IMR-90 (cell line): ENCODE data around the gene DLG4. TPM values are rescaled to one million over a fixed set of nuclear protein-coding genes. Genes with fewer than 3 reads are reported as not detected.
A peak's percentile ranks its signal among the peaks of the same experiment; 100 is the strongest.

ENCODE experiments used
- ATAC-seq: fragments of 200-7000 bp; cut with Tn5 transposase; 2 replicates; pipeline ENCODE4 v1.9.1; 2020; ENCODE audit warnings: low read depth, mild to moderate bottlenecking, moderate library complexity
- BruUV-seq: library from RNA; stranded (reverse); fragments of 400-500 nt; replicated peaks from 2 replicates; lab custom pipeline; 2021; lab: Mats Ljungman, UMichigan
- CTCF ChIA-PET: fragments of 300-600 bp; formaldehyde crosslinking; extraction: SDS; loops from one replicate; lab custom pipeline; 2021; ENCODE audit warnings: antibody characterized with exemption; lab: Yijun Ruan, JAX
- POLR2A ChIA-PET: fragments of 300-600 bp; sonication (Branson Sonifier 250); formaldehyde crosslinking; loops from one replicate; lab custom pipeline; 2022; ENCODE audit warnings: antibody characterized with exemption; ENCODE audit not compliant: unreplicated experiment; lab: Charles Lee
- DNase-seq: peaks from one replicate; pipeline ENCODE4 v3.0.0; 2013
- H2AFZ ChIP-seq: replicated peaks from 2 replicates; pipeline ENCODE3; 2013; ENCODE audit warnings: low read length, mild to moderate bottlenecking; ENCODE audit not compliant: poor library complexity
- H2AK5ac ChIP-seq: 2 replicates; pipeline ENCODE4 v1.6.1; 2013; ENCODE audit warnings: low read depth, low read length, inconsistent platforms
- H2AK9ac ChIP-seq: replicated peaks from 2 replicates; pipeline ENCODE3; 2013; ENCODE audit warnings: mild to moderate bottlenecking, low read depth, low read length, moderate library complexity; ENCODE audit not compliant: poor library complexity
- H2BK120ac ChIP-seq: 2 replicates; pipeline ENCODE4 v1.6.1; 2013; ENCODE audit warnings: low read depth, low read length, inconsistent platforms
- H2BK15ac ChIP-seq: 3 replicates; pipeline ENCODE4 v1.6.1; 2013; ENCODE audit warnings: low read depth, low read length, inconsistent platforms
- H2BK20ac ChIP-seq: 2 replicates; pipeline ENCODE4 v1.6.1; 2013; ENCODE audit warnings: low read depth, mild to moderate bottlenecking, inconsistent platforms, low read length, moderate library complexity
- H2BK5ac ChIP-seq: 2 replicates; pipeline ENCODE4 v1.6.1; 2013; ENCODE audit warnings: mild to moderate bottlenecking, low read depth, low read length, inconsistent platforms; ENCODE audit not compliant: poor library complexity, severe bottlenecking
- H3K14ac ChIP-seq: replicated peaks from 2 replicates; pipeline ENCODE4 v1.6.1; 2013; ENCODE audit warnings: low read depth, low read length, inconsistent platforms
- H3K18ac ChIP-seq: 2 replicates; pipeline ENCODE4 v1.6.1; 2013; ENCODE audit warnings: low read depth, low read length, control low read depth
- H3K23ac ChIP-seq: 2 replicates; pipeline ENCODE4 v1.6.1; 2013; ENCODE audit warnings: low read depth, low read length, inconsistent platforms
- H3K27ac ChIP-seq: 2 replicates; pipeline ENCODE4 v1.5.1; 2013; ENCODE audit warnings: mild to moderate bottlenecking, control low read depth, low read length; ENCODE audit not compliant: insufficient read depth
- H3K27me3 ChIP-seq: 2 replicates; pipeline ENCODE4 v1.6.1; 2013; ENCODE audit warnings: low read length; ENCODE audit not compliant: control insufficient read depth, insufficient read depth
- H3K36me3 ChIP-seq: 2 replicates; pipeline ENCODE4 v1.6.1; 2013; ENCODE audit warnings: low read length, mixed read lengths; ENCODE audit not compliant: control insufficient read depth, insufficient read depth
- H3K4ac ChIP-seq: 2 replicates; pipeline ENCODE4 v1.6.1; 2013; ENCODE audit warnings: low read depth, low read length, inconsistent platforms
- H3K4me1 ChIP-seq: 2 replicates; pipeline ENCODE4 v1.6.1; 2013; ENCODE audit warnings: low read length, mixed read lengths; ENCODE audit not compliant: control insufficient read depth, insufficient read depth
- H3K4me2 ChIP-seq: 2 replicates; pipeline ENCODE4 v1.6.1; 2013; ENCODE audit warnings: low read depth, mild to moderate bottlenecking, control low read depth, low read length, moderate library complexity
- H3K4me3 ChIP-seq: 2 replicates; pipeline ENCODE4 v1.5.1; 2013; ENCODE audit warnings: low read depth, mild to moderate bottlenecking, control low read depth, low read length, moderate library complexity; ENCODE audit not compliant: insufficient read depth
- H3K56ac ChIP-seq: 2 replicates; pipeline ENCODE4 v1.6.1; 2013; ENCODE audit warnings: low read length, inconsistent platforms; ENCODE audit not compliant: insufficient read depth; ENCODE audit errors: extremely low read depth
- H3K79me1 ChIP-seq, 2 experiments: 2 replicates each; pipeline ENCODE4 v1.6.1; 2013; ENCODE audit warnings: low read length in 2 of 2, inconsistent platforms in 1 of 2, low read depth in 1 of 2
- H3K9ac ChIP-seq: 2 replicates; pipeline ENCODE4 v1.6.1; 2013; ENCODE audit warnings: low read depth, low read length, control low read depth
- H3K9me1 ChIP-seq: 2 replicates; pipeline ENCODE4 v1.6.1; 2013; ENCODE audit warnings: low read length, inconsistent platforms; ENCODE audit not compliant: insufficient read depth
- H3K9me3 ChIP-seq: 2 replicates; pipeline ENCODE4 v1.6.1; 2013; ENCODE audit warnings: low read length; ENCODE audit not compliant: control insufficient read depth, insufficient read depth
- H4K20me1 ChIP-seq: 2 replicates; pipeline ENCODE4 v1.6.1; 2013; ENCODE audit warnings: low read length, inconsistent platforms; ENCODE audit not compliant: insufficient read depth
- H4K5ac ChIP-seq: 2 replicates; pipeline ENCODE4 v1.6.1; 2013; ENCODE audit warnings: mild to moderate bottlenecking, low read depth, low read length, control low read depth
- H4K8ac ChIP-seq, 2 experiments: 2 replicates each; pipeline ENCODE4 v1.6.1; 2013; ENCODE audit warnings: low read depth in 2 of 2, low read length in 2 of 2, control low read depth in 1 of 2, inconsistent platforms in 1 of 2
- H4K91ac ChIP-seq: 2 replicates; pipeline ENCODE4 v1.6.1; 2013; ENCODE audit warnings: low read depth, low read length, inconsistent platforms; ENCODE audit not compliant: insufficient read depth
- BHLHE40 ChIP-seq: fragments of 150-350 bp; IDR thresholded peaks from 2 replicates; pipeline ENCODE4 v1.6.1; 2016; ENCODE audit warnings: mild to moderate bottlenecking, low read depth, low read length
- CTCF ChIP-seq: conservative IDR thresholded peaks from 2 replicates; pipeline ENCODE4 v1.5.1; 2012; ENCODE audit warnings: mild to moderate bottlenecking, low read depth, low read length, improper control_type of control experiment
- MAZ ChIP-seq: IDR thresholded peaks from 2 replicates; pipeline ENCODE4 v1.6.1; 2012; ENCODE audit warnings: low read depth, mild to moderate bottlenecking, low read length, improper control_type of control experiment, moderate library complexity, borderline replicate concordance
- RAD21 ChIP-seq: IDR thresholded peaks from 2 replicates; pipeline ENCODE4 v1.6.1; 2012; ENCODE audit warnings: low read length, improper control_type of control experiment
- SMC3 ChIP-seq: fragments of 150-350 bp; IDR thresholded peaks from 2 replicates; pipeline ENCODE4 v1.6.1; 2016; ENCODE audit warnings: low read depth, mild to moderate bottlenecking, antibody characterized with exemption, low read length, moderate library complexity
- USF2 ChIP-seq: fragments of 150-350 bp; IDR thresholded peaks from 2 replicates; pipeline ENCODE4 v1.6.1; 2017; ENCODE audit warnings: mild to moderate bottlenecking, antibody characterized with exemption, low read length, low read depth
- WGBS, 2 experiments: methylation state at CpG; one replicate each; pipeline versions ENCODE4 v1.1.5 to v1.1.7; 2013; ENCODE audit warnings: missing lambda C conversion rate in 2 of 2; ENCODE audit not compliant: insufficient read length in 1 of 2; ENCODE audit errors: extremely low coverage in 2 of 2; 5-methylcytosine and 5-hydroxymethylcytosine counted together
- dilution Hi-C: fragments of 300-500 bp; cut with HindIII; formaldehyde crosslinking; loops from one replicate; pipeline ENCODE4 v1.14.3; 2018; ENCODE audit warnings: low sequenced_read_pairs; ENCODE audit not compliant: unreplicated experiment
- in situ Hi-C: fragments of 300-500 bp; cut with MboI; formaldehyde crosslinking; loops from 3 replicates; pipeline ENCODE4 v1.14.3; 2019; ENCODE audit warnings: low sequenced_read_pairs, inconsistent platforms, mixed read lengths
- intact Hi-C: fragments of 100-400 bp; cut with micrococcal nuclease; formaldehyde crosslinking; loops from 2 replicates; pipeline ENCODE4 v1.10.0; 2022
- polyA plus RNA-seq, 3 experiments: library from polyadenylated mRNA; depleted of rRNA; stranded (reverse); fragments of >200 nt; gene quantifications; 2 replicates each; pipeline ENCODE4 v1.2.3, GENCODE V29; 2012; ENCODE audit warnings: low replicate concordance in 1 of 3
- total RNA-seq: library from RNA; depleted of rRNA; stranded (reverse); fragments of >200 nt; gene quantifications from 2 replicates; pipeline ENCODE4 v1.2.3, GENCODE V29; 2012

Gene DLG4
- total and polyA plus RNA-seq, 2 of the 4 experiments (the other 2 are of a cell fraction) = 8.2 to 30.5 TPM

- H4K8ac ChIP-seq = peak overlapping the region; percentile 80 to 83; a peak in 3 of 4 replicates
- H3K27me3 ChIP-seq = no peaks in the 10 kb centered on the region
- no peaks in the 10 kb centered on the region for H3K79me1 ChIP-seq
- H3K9me3 ChIP-seq = no peaks in the 10 kb centered on the region
- ATAC-seq (peak; percentile 93), DNase-seq (peak; percentile 64)
- POLR2A ChIA-PET = no interaction called here
- H3K4me2 ChIP-seq = peak overlapping the region; percentile 93
- H3K4me1 ChIP-seq = peaks cover 2% of the 10 kb centered on the region; the same call in 1 of the 2 replicates
- H3K4me3 ChIP-seq = peak overlapping the region; percentile 59
- H3K23ac ChIP-seq = peak overlapping the region; percentile 89; the same call in 1 of the 2 replicates
- H3K36me3 ChIP-seq = no peaks in the 10 kb centered on the region
- 0 out of 2 replicates have a peak overlapping the region, but pooled peaks have one; percentile 13 for H2AK5ac ChIP-seq
- peaks cover 13% of the 10 kb centered on the region; the same call in 1 of the 2 replicates for H3K9me1 ChIP-seq
- H2BK20ac ChIP-seq = no peak overlapping the region
- H3K4ac ChIP-seq = peak overlapping the region; percentile 84
- CTCF ChIA-PET = interaction anchor here (0.9 to 2.5 kb wide), 8 partner anchors 10 to 132 kb away, joined by 3 to 10 read pairs (median 4); no protein-coding TSS in a partner anchor
- peak overlapping the region; percentile 57 for H4K5ac ChIP-seq
- H2BK120ac ChIP-seq = peak overlapping the region; percentile 60; the same call in 1 of the 2 replicates
- no TSS peak for BruUV-seq
- H3K14ac ChIP-seq = peak overlapping the region; percentile 79
- H4K20me1 ChIP-seq = peaks cover 3% of the 10 kb centered on the region; the same call in 1 of the 2 replicates
- no peak overlapping the region; the same call in 2 of the 3 replicates for H2BK15ac ChIP-seq
- peak overlapping the region; percentile 31 for H4K91ac ChIP-seq
- intact Hi-C loops = loop anchor here (1.0 to 2.0 kb wide), 2 partner anchors 41 to 125 kb away; no protein-coding TSS in a partner anchor
- H3K9ac ChIP-seq = peak overlapping the region; percentile 75
- H2BK5ac ChIP-seq = no peak overlapping the region
- peak overlapping the region; percentile 21; the same call in 1 of the 2 replicates for H3K27ac ChIP-seq
- 0% methylated on average over 6 of the region's 31 CpGs; no CpG with 5 or more reads in 1 of the 2 experiments for WGBS, 2 experiments
- no peak overlapping the region for H3K56ac ChIP-seq
- TF ChIP-seq CTCF (peak; percentile 90), SMC3 (peak; percentile 50; the same call in 1 of the 2 replicates), RAD21 (peak; percentile 77), USF2 (no peak), BHLHE40 (no peak), MAZ (peak; percentile 77; the same call in 1 of the 2 replicates)
- in situ Hi-C loops = no loop called here
- peak overlapping the region; percentile 96 for H2AFZ ChIP-seq
- peak overlapping the region; percentile 80 for H2AK9ac ChIP-seq
- peak overlapping the region; percentile 22 for H3K18ac ChIP-seq
- dilution Hi-C loops = no loop called here
These were observed 42.3 kb downstream of the DLG4 start for GRCh38 chr17:7177191-7177953.
